ENCODE measurements around the gene HOXC13. TPM values are rescaled to one million over a fixed set of nuclear protein-coding genes. Genes with fewer than 3 reads are reported as not detected.

Gene HOXC13
- total RNA-seq, 4 donors from 2014 or later = not detected

DNA sequence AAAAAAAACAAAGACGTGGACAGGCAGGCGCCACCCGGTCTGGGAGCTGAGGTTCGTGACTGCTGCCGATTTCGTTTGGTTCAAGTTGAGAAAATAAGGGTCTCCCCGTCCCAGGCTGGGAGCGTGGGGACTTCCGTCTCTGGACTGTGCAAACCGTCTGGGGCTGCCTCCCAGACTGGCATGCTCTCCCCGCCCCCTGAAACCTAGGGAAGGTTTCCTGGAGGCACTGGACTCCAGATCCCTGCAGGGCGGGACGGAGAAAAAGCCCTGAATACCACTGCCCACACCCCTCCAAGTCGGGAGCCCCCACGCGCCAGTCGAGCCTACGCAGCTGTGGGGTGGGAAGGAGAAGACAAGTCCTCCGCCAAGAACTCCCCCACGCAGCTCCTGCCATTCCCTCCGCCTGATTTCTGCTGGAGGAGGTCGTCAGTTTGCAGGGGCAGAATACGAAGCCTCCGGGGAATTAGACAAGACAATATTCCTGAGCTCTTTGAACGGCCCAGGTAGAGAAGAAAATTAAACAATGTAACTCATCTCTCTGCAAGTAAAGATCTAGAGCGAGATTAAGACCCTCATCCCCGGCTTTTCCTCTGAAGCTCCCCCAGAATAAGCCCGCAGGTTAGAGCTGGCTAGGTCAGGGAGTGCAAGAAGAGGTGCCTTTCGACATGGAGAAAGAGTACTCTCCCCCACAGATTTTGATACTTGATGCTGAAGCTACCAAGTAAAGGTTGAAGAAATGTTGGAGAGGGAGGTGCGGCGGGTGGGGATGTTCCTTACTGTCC lies 10.4 kb upstream of the HOXC13 start:
- H3K36me3 ChIP-seq = no peaks in the 10 kb centered on the region
- H3K4me1 ChIP-seq = peaks cover 0 to 7% (median 0%) of the 10 kb centered on the region in 3 donors
- no peaks in the 10 kb centered on the region for H3K9me3 ChIP-seq
- WGBS, 2 donors (ENCODE audit: low coverage in 1 of 2) = 8% methylated on average over 6 to 17 of the region's 31 CpGs
- H3K4me3 ChIP-seq = no peak overlapping the region
- no peak overlapping the region for H3K27ac ChIP-seq
- peaks cover 100% of the 10 kb centered on the region for H3K27me3 ChIP-seq
- ATAC-seq = no peak
- TF ChIP-seq EP300 (IDR thresholded peaks at IDR 0.05) = no peak
- no peak for TF ChIP-seq CTCF (IDR thresholded peaks at IDR 0.05)
- TF ChIP-seq POLR2AphosphoS5 (IDR thresholded peaks at IDR 0.05) = no peak
- no peak for TF ChIP-seq POLR2A (IDR thresholded peaks at IDR 0.05)

- no peak for ATAC-seq
- Histone ChIP-seq H3K36me3 (no peaks in the 10 kb centered on the region), H3K27me3 (peaks cover 100% of the 10 kb centered on the region), H3K4me3 (no peak overlapping the region), H3K4me1 (peaks cover 0 to 7% (median 0%) of the 10 kb centered on the region in 3 donors), H3K27ac (no peak overlapping the region), H3K9me3 (no peaks in the 10 kb centered on the region)
- 16 to 19% methylated on average over 3 to 4 of the region's 4 CpGs for WGBS, 2 donors (ENCODE audit: low coverage in 1 of 2)
- TF ChIP-seq CTCF (IDR thresholded peaks at IDR 0.05) (no peak), EP300 (IDR thresholded peaks at IDR 0.05) (no peak), POLR2A (IDR thresholded peaks at IDR 0.05) (no peak), POLR2AphosphoS5 (IDR thresholded peaks at IDR 0.05) (no peak)
Measured at GRCh38 chr12:53929527-53929926, 9.1 kb upstream of the HOXC13 start.

DNA sequence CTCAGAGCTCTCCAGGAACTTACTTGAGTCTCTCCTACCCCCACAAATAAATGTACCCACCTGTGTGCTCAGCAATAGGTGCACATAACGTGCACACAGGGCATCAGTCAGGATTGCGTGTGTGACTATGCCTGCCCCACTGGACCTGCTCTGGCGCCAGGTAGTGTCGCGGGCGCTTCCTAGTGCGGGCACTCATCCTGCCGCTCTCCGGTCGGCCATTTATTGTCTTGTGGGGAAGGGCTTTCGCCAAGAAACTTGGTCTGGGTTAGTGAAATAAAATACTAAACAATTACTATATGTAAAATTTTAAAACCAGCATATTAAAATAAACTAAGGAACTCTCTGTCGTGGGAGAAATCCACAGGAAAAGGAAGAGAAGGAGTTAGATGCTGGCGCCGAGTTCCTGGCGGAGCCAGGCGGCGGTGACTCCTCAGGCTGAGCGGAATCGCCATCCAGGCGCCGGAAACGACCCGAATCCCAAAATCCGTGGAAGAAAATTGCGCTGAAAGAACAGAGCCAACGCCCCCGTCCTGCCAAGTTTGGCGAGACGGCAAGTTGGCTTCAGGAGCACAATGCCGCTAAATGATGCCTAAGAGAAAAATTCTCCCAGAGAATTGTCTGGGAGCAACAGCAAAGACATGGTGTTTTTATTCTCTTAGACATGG lies 7.9 kb upstream of the HOXC13 start:
- no peaks in the 10 kb centered on the region for H3K9me3 ChIP-seq
- no peak overlapping the region for H3K4me3 ChIP-seq
- ATAC-seq = no peak
- H3K36me3 ChIP-seq = no peaks in the 10 kb centered on the region
- no peak overlapping the region for H3K27ac ChIP-seq
- TF ChIP-seq POLR2AphosphoS5 (IDR thresholded peaks at IDR 0.05) = no peak
- TF ChIP-seq EP300 (IDR thresholded peaks at IDR 0.05) = no peak
- no peak for TF ChIP-seq POLR2A (IDR thresholded peaks at IDR 0.05)
- no peak for TF ChIP-seq CTCF (IDR thresholded peaks at IDR 0.05)
- 2 to 5% methylated on average over 27 to 30 of the region's 30 CpGs for WGBS, 2 donors (ENCODE audit: low coverage in 1 of 2)
- H3K27me3 ChIP-seq = peaks cover 100% of the 10 kb centered on the region
- peaks cover 0 to 11% (median 4%) of the 10 kb centered on the region in 3 donors for H3K4me1 ChIP-seq

- Histone ChIP-seq H3K4me3 (no peak overlapping the region), H3K36me3 (no peaks in the 10 kb centered on the region), H3K27ac (no peak overlapping the region), H3K4me1 (peaks cover 0 to 17% (median 5%) of the 10 kb centered on the region in 3 donors), H3K9me3 (no peaks in the 10 kb centered on the region), H3K27me3 (peaks cover 100% of the 10 kb centered on the region)
- ATAC-seq = no peak
- TF ChIP-seq POLR2AphosphoS5 (IDR thresholded peaks at IDR 0.05) (no peak), CTCF (IDR thresholded peaks at IDR 0.05) (no peak), EP300 (IDR thresholded peaks at IDR 0.05) (no peak), POLR2A (IDR thresholded peaks at IDR 0.05) (no peak)
- 31 to 41% methylated on average over 4 of the region's 4 CpGs for WGBS, 2 donors (ENCODE audit: low coverage in 1 of 2)
Measured at GRCh38 chr12:53931844-53932581, 6.6 kb upstream of the HOXC13 start.

Data from gastroesophageal sphincter (tissue), 4 donors.